Urothelium cell line (cell line): Measurements from ENCODE around the gene FRMD5.
A peak's percentile ranks its signal among the peaks of the same experiment; 100 is the strongest.

Experiments used
- DNase-seq: peaks from one replicate; pipeline ENCODE4 v3.0.0; 2011; ENCODE audit warnings: low spot score, mixed read lengths
- FAIRE-seq: peaks from 2 replicates; lab custom pipeline; 2011; peaks lifted over from hg19 to GRCh38; lab: Jason Lieb, UNC

Gene FRMD5

GRCh38 chr15:44097552-44097951 is 97.5 kb downstream of the FRMD5 start:
- DNase-seq (no peak), FAIRE-seq (no peak)

- FAIRE-seq (no peak), DNase-seq (no peak)
Measured at GRCh38 chr15:44096596-44096995, 98.5 kb downstream of the FRMD5 start.

- no peak for FAIRE-seq
- DNase-seq, result no peak
Measured at GRCh38 chr15:44094781-44095180, 100.3 kb downstream of the FRMD5 start.

- FAIRE-seq, result no peak
- no peak for DNase-seq
Measured at GRCh38 chr15:44093836-44094235, 101.2 kb downstream of the FRMD5 start.

- FAIRE-seq (no peak), DNase-seq (no peak)
Measured at GRCh38 chr15:44092221-44092620, 102.8 kb downstream of the FRMD5 start.

- FAIRE-seq (peak; percentile 58), DNase-seq (peak; percentile 66)
Measured at GRCh38 chr15:44087578-44088465, 107.2 kb downstream of the FRMD5 start.

- FAIRE-seq, result no peak
Measured at GRCh38 chr15:44084770-44085169, 110.3 kb downstream of the FRMD5 start.

GRCh38 chr15:44084171-44084570 is 110.9 kb downstream of the FRMD5 start:
- no peak for DNase-seq
- no peak for FAIRE-seq

More at GRCh38 chr15:44084770-44085169, 110.3 kb downstream of the FRMD5 start:
- DNase-seq, result no peak

- no peak for FAIRE-seq
- no peak for DNase-seq
Measured at GRCh38 chr15:44082558-44083157, 112.4 kb downstream of the FRMD5 start.

GRCh38 chr15:44081026-44082013 is 113.8 kb downstream of the FRMD5 start:
- DNase-seq (no peak), FAIRE-seq (no peak)

GRCh38 chr15:44075535-44075934 is 119.5 kb downstream of the FRMD5 start:
- FAIRE-seq, result no peak
- no peak for DNase-seq

- DNase-seq, result no peak
- FAIRE-seq, result no peak
Measured at GRCh38 chr15:44069489-44069888, 125.6 kb downstream of the FRMD5 start.

GRCh38 chr15:44068347-44068746 is 126.7 kb downstream of the FRMD5 start:
- DNase-seq (no peak), FAIRE-seq (no peak)

GRCh38 chr15:44066211-44066827 is 128.8 kb downstream of the FRMD5 start:
- FAIRE-seq (no peak), DNase-seq (peak; percentile 62)

- DNase-seq, result no peak
- no peak for FAIRE-seq
Measured at GRCh38 chr15:44064706-44065105, 130.4 kb downstream of the FRMD5 start.

- DNase-seq, result no peak
- no peak for FAIRE-seq
Measured at GRCh38 chr15:44058126-44058525, 136.9 kb downstream of the FRMD5 start.

- FAIRE-seq (no peak), DNase-seq (no peak)
Measured at GRCh38 chr15:44045661-44046060, 149.4 kb downstream of the FRMD5 start.

- DNase-seq, result no peak
- FAIRE-seq, result no peak
Measured at GRCh38 chr15:44045217-44045616, 149.9 kb downstream of the FRMD5 start.

- DNase-seq, result no peak
- no peak for FAIRE-seq
Measured at GRCh38 chr15:44038755-44039191, 156.3 kb downstream of the FRMD5 start.
